Liver (tissue), 9 donors: ENCODE results near the gene PEAK1. TPM values are rescaled to one million over a fixed set of nuclear protein-coding genes. Genes with fewer than 3 reads are reported as not detected.

Experiments used
- DNase-seq: peaks from one replicate; pipeline ENCODE4 v3.0.0-alpha.2; 2017; ENCODE audit warnings: low spot score
- H3K27ac ChIP-seq, 2 donors: one replicate each; pipeline ENCODE4 v1.7.0; 2013; ENCODE audit warnings: inconsistent platforms in 2 of 2, low read length in 2 of 2, control low read depth in 1 of 2, low read depth in 1 of 2, mild to moderate bottlenecking in 1 of 2
- H3K27me3 ChIP-seq, 4 donors: one replicate each; pipeline versions ENCODE4 v1.6.1 to v1.7.0; 2013; ENCODE audit warnings: low read length in 3 of 4, inconsistent platforms in 1 of 4, mild to moderate bottlenecking in 1 of 4, moderate library complexity in 1 of 4; ENCODE audit not compliant: control insufficient read depth in 4 of 4, insufficient read depth in 4 of 4
- H3K36me3 ChIP-seq, 4 donors: one replicate each; pipeline versions ENCODE4 v1.6.1 to v1.7.0; 2013; ENCODE audit warnings: low read length in 3 of 4, mild to moderate bottlenecking in 3 of 4, low read depth in 1 of 4, moderate library complexity in 1 of 4; ENCODE audit not compliant: control insufficient read depth in 4 of 4, insufficient read depth in 3 of 4
- H3K4me1 ChIP-seq, 4 donors: one replicate each; pipeline versions ENCODE4 v1.6.1 to v1.7.0; 2013; ENCODE audit warnings: low read length in 3 of 4, mild to moderate bottlenecking in 3 of 4, moderate library complexity in 1 of 4; ENCODE audit not compliant: control insufficient read depth in 4 of 4, insufficient read depth in 4 of 4
- H3K4me3 ChIP-seq, 3 donors: one replicate each; pipeline versions ENCODE4 v1.6.1 to v1.7.0; 2013; ENCODE audit warnings: low read length in 3 of 3, control low read depth in 1 of 3, low read depth in 1 of 3, mild to moderate bottlenecking in 1 of 3
- H3K9ac ChIP-seq, 2 donors: one replicate each; pipeline ENCODE4 v1.7.0; 2013; ENCODE audit warnings: low read length in 2 of 2, mild to moderate bottlenecking in 2 of 2, moderate library complexity in 2 of 2, control low read depth in 1 of 2, low read depth in 1 of 2
- H3K9me3 ChIP-seq, 4 donors: one replicate each; pipeline versions ENCODE4 v1.6.1 to v1.7.0; 2013; ENCODE audit warnings: low read length in 3 of 4; ENCODE audit not compliant: control insufficient read depth in 4 of 4
- CTCF ChIP-seq: fragments of 150-350 bp; IDR thresholded peaks from 2 replicates; pipeline ENCODE4 v1.5.1; 2017; ENCODE audit warnings: improper control_type of control experiment, low read depth, low read length; ENCODE audit not compliant: missing input control
- EGR1 ChIP-seq, 2 donors: IDR thresholded peaks; 2 replicates each; pipeline ENCODE4 v1.6.1; 2016 to 2018; ENCODE audit warnings: antibody characterized with exemption in 2 of 2, low read depth in 2 of 2
- FOXA1 ChIP-seq: IDR thresholded peaks from 2 replicates; pipeline ENCODE4 v1.6.1; 2016; ENCODE audit warnings: antibody characterized with exemption
- FOXA2 ChIP-seq: IDR thresholded peaks from 2 replicates; pipeline ENCODE4 v1.6.1; 2016; ENCODE audit warnings: antibody characterized with exemption
- GABPA ChIP-seq, 2 donors: IDR thresholded peaks in 1 of 2; conservative IDR thresholded peaks in 1 of 2; 2 replicates each; pipeline ENCODE4 v1.6.1; 2016; ENCODE audit warnings: antibody characterized with exemption in 2 of 2, mild to moderate bottlenecking in 1 of 2, moderate library complexity in 1 of 2
- HNF4A ChIP-seq, 2 donors: conservative IDR thresholded peaks; 2 replicates each; pipeline ENCODE4 v1.6.1; 2016; ENCODE audit warnings: antibody characterized with exemption in 2 of 2, mild to moderate bottlenecking in 2 of 2
- HNF4G ChIP-seq: IDR thresholded peaks from 2 replicates; pipeline ENCODE4 v1.6.1; 2016; ENCODE audit warnings: antibody characterized with exemption
- JUND ChIP-seq, 2 donors: IDR thresholded peaks; 2 replicates each; pipeline ENCODE4 v1.6.1; 2016; ENCODE audit warnings: antibody characterized with exemption in 2 of 2
- MAX ChIP-seq: IDR thresholded peaks from 2 replicates; pipeline ENCODE4 v1.6.1; 2016; ENCODE audit warnings: antibody characterized with exemption
- NR2F2 ChIP-seq: IDR thresholded peaks from 2 replicates; pipeline ENCODE4 v1.6.1; 2016; ENCODE audit warnings: antibody characterized with exemption
- RAD21 ChIP-seq, 2 donors: IDR thresholded peaks; 2 replicates each; pipeline ENCODE4 v1.6.1; 2016; ENCODE audit warnings: antibody characterized with exemption in 2 of 2, mild to moderate bottlenecking in 2 of 2
- SP1 ChIP-seq: IDR thresholded peaks from 2 replicates; pipeline ENCODE4 v1.6.1; 2018; ENCODE audit warnings: antibody characterized with exemption, mild to moderate bottlenecking
- TAF1 ChIP-seq: conservative IDR thresholded peaks from 2 replicates; pipeline ENCODE4 v1.6.1; 2016; ENCODE audit warnings: antibody characterized with exemption, mild to moderate bottlenecking
- YY1 ChIP-seq: IDR thresholded peaks from 2 replicates; pipeline ENCODE4 v1.6.1; 2016; ENCODE audit warnings: antibody characterized with exemption, mild to moderate bottlenecking
- WGBS: extraction: QIAGEN DNeasy Blood & Tissue Kit; methylation state at CpG from one replicate; pipeline ENCODE4 v1.1.7; 2013; 5-methylcytosine and 5-hydroxymethylcytosine counted together
- polyA plus RNA-seq, 2 donors: library from polyadenylated mRNA; stranded (reverse) in 1 of 2; unstranded in 1 of 2; fragments of 200-250 nt in 1 of 2; fragments of >200 nt in 1 of 2; fragmentation: Nextera tagmentation in 1 of 2; extraction: Ambion mirVana in 1 of 2; gene quantifications; one replicate each; pipeline versions ENCODE4 v1.2.1 to v1.2.3, GENCODE V29; 2013 to 2015
- total RNA-seq, 2 donors: library from RNA; depleted of rRNA; stranded (reverse); fragments of >200 nt; gene quantifications; one replicate each; pipeline ENCODE4 v1.2.3, GENCODE V29; 2014
- TF ChIP-seq, protein P1 (sequence below): IDR thresholded peaks from 2 replicates; pipeline ENCODE4 v1.6.1; 2016; ENCODE audit warnings: antibody characterized with exemption, mild to moderate bottlenecking
- TF ChIP-seq, protein P2 (sequence below): IDR thresholded peaks from 2 replicates; pipeline ENCODE4 v1.6.1; 2016; ENCODE audit warnings: antibody characterized with exemption
- donor health status: healthy.
- donor health status: healthy.
- donor health status: healthy.
- donor health status: healthy.
- donor health status: healthy.

PEAK1 gene
- total and polyA plus RNA-seq, 4 donors = 1.8 to 14.9 (median 5.8) TPM

GRCh38 chr15:77209221-77209620, 210.7 kb downstream of the PEAK1 start:
- DNase-seq = no peak
- Histone ChIP-seq H3K9ac (no peak overlapping the region), H3K27me3 (no peaks in the 10 kb centered on the region), H3K36me3 (no peaks in the 10 kb centered on the region), H3K9me3 (no peaks in the 10 kb centered on the region), H3K4me1 (no peaks in the 10 kb centered on the region), H3K27ac (no peak overlapping the region), H3K4me3 (no peak overlapping the region)
- WGBS = 99% methylated on average over 2 of the region's 2 CpGs
- TF ChIP-seq, protein P1, sequence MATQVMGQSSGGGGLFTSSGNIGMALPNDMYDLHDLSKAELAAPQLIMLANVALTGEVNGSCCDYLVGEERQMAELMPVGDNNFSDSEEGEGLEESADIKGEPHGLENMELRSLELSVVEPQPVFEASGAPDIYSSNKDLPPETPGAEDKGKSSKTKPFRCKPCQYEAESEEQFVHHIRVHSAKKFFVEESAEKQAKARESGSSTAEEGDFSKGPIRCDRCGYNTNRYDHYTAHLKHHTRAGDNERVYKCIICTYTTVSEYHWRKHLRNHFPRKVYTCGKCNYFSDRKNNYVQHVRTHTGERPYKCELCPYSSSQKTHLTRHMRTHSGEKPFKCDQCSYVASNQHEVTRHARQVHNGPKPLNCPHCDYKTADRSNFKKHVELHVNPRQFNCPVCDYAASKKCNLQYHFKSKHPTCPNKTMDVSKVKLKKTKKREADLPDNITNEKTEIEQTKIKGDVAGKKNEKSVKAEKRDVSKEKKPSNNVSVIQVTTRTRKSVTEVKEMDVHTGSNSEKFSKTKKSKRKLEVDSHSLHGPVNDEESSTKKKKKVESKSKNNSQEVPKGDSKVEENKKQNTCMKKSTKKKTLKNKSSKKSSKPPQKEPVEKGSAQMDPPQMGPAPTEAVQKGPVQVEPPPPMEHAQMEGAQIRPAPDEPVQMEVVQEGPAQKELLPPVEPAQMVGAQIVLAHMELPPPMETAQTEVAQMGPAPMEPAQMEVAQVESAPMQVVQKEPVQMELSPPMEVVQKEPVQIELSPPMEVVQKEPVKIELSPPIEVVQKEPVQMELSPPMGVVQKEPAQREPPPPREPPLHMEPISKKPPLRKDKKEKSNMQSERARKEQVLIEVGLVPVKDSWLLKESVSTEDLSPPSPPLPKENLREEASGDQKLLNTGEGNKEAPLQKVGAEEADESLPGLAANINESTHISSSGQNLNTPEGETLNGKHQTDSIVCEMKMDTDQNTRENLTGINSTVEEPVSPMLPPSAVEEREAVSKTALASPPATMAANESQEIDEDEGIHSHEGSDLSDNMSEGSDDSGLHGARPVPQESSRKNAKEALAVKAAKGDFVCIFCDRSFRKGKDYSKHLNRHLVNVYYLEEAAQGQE = no peak
- TF ChIP-seq FOXA2 (no peak), FOXA1 (no peak), MAX (no peak), YY1 (no peak), NR2F2 (no peak), EGR1 (IDR thresholded peaks at IDR 0.05; ENCODE audit: low read depth in 2 of 2) (no peak), GABPA (IDR thresholded peaks at IDR 0.05 in 1 of 2, conservative IDR thresholded peaks at IDR 0.05 in 1 of 2) (no peak), RAD21 (IDR thresholded peaks at IDR 0.05) (no peak), TAF1 (no peak), HNF4G (no peak), JUND (IDR thresholded peaks at IDR 0.05) (no peak), CTCF (no peak), HNF4A (conservative IDR thresholded peaks at IDR 0.05) (no peak), SP1 (no peak)

DNA sequence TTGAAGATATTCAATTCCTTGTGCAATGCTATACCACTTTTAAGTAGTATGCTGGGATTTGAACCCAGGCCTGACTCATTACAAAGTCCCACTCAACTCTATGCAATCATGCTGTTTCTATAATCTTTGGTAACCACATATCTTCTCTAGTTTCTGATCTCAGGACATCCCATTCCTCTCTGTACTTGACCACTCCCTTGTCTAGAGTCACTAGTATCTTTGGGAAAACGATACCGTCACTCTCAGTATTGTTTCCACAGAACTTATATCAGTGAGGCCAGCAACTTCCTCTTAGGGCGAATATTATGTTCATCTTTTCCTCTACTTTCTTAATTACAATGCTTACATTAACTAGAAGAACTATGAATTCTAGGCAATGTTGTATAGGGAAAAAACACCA, 211.7 kb downstream of the PEAK1 start:
- TF ChIP-seq, protein P2, sequence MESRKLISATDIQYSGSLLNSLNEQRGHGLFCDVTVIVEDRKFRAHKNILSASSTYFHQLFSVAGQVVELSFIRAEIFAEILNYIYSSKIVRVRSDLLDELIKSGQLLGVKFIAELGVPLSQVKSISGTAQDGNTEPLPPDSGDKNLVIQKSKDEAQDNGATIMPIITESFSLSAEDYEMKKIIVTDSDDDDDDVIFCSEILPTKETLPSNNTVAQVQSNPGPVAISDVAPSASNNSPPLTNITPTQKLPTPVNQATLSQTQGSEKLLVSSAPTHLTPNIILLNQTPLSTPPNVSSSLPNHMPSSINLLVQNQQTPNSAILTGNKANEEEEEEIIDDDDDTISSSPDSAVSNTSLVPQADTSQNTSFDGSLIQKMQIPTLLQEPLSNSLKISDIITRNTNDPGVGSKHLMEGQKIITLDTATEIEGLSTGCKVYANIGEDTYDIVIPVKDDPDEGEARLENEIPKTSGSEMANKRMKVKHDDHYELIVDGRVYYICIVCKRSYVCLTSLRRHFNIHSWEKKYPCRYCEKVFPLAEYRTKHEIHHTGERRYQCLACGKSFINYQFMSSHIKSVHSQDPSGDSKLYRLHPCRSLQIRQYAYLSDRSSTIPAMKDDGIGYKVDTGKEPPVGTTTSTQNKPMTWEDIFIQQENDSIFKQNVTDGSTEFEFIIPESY = no peak
- no peak for TF ChIP-seq JUND (IDR thresholded peaks at IDR 0.05)
- TF ChIP-seq RAD21 (IDR thresholded peaks at IDR 0.05) = no peak
- no peak for TF ChIP-seq GABPA (IDR thresholded peaks at IDR 0.05 in 1 of 2, conservative IDR thresholded peaks at IDR 0.05 in 1 of 2)
- TF ChIP-seq YY1 = no peak
- TF ChIP-seq, protein P1 = no peak
- no peak for TF ChIP-seq MAX
- TF ChIP-seq HNF4A (conservative IDR thresholded peaks at IDR 0.05) = no peak
- no peak for TF ChIP-seq FOXA2
- no peak for TF ChIP-seq EGR1 (IDR thresholded peaks at IDR 0.05; ENCODE audit: low read depth in 2 of 2)
- TF ChIP-seq FOXA1 = no peak
- TF ChIP-seq NR2F2 = no peak
- H3K27ac ChIP-seq = no peak overlapping the region
- no peak overlapping the region for H3K4me3 ChIP-seq
- H3K4me1 ChIP-seq = no peaks in the 10 kb centered on the region
- WGBS = 83% methylated on average over 3 of the region's 3 CpGs
- no peaks in the 10 kb centered on the region for H3K27me3 ChIP-seq
- H3K9me3 ChIP-seq = no peaks in the 10 kb centered on the region
- DNase-seq = no peak
- H3K9ac ChIP-seq = no peak overlapping the region
- no peaks in the 10 kb centered on the region for H3K36me3 ChIP-seq
